Neural cell (in vitro differentiated cells): Measurements from ENCODE around the gene FBXL20.

Experiments
- CTCF ChIP-seq: fragments of 450-650 bp; IDR thresholded peaks from 2 replicates; pipeline ENCODE4 v1.5.1; 2014; ENCODE audit warnings: antibody characterized with exemption, mild to moderate bottlenecking, moderate library complexity; ENCODE audit not compliant: poor library complexity, severe bottlenecking
- EP300 ChIP-seq: fragments of 450-650 bp; conservative IDR thresholded peaks from 2 replicates; pipeline ENCODE4 v1.6.1; 2014; ENCODE audit warnings: antibody characterized with exemption, mild to moderate bottlenecking, moderate library complexity; ENCODE audit not compliant: poor library complexity, severe bottlenecking
- EZH2 ChIP-seq: fragments of 200-600, 300-800 bp; shearing (Covaris generic), sonication (generic); IDR thresholded peaks from 2 replicates; pipeline ENCODE4 v1.6.1; 2014; ENCODE audit warnings: antibody characterized with exemption, low read length, borderline replicate concordance, mild to moderate bottlenecking; ENCODE audit not compliant: insufficient read depth, poor library complexity, severe bottlenecking
- MXI1 ChIP-seq: fragments of 450-650 bp; conservative IDR thresholded peaks from 2 replicates; pipeline ENCODE4 v1.6.1; 2014; ENCODE audit warnings: antibody characterized with exemption, mild to moderate bottlenecking; ENCODE audit not compliant: poor library complexity, severe bottlenecking
- POLR2AphosphoS5 ChIP-seq: IDR thresholded peaks from 2 replicates; pipeline ENCODE4 v1.6.1; 2012
- RAD21 ChIP-seq: fragments of 450-650 bp; conservative IDR thresholded peaks from 2 replicates; pipeline ENCODE4 v1.6.1; 2014; ENCODE audit warnings: antibody characterized with exemption, mild to moderate bottlenecking, moderate library complexity
- REST ChIP-seq: IDR thresholded peaks from 2 replicates; pipeline ENCODE4 v1.6.1; 2012; ENCODE audit warnings: borderline replicate concordance
- SMC3 ChIP-seq: fragments of 450-650 bp; conservative IDR thresholded peaks from 2 replicates; pipeline ENCODE4 v1.6.1; 2014; ENCODE audit warnings: antibody characterized with exemption, mild to moderate bottlenecking, moderate library complexity; ENCODE audit not compliant: poor library complexity

GRCh38 chr17:39416141-39416540 lies 14.7 kb upstream of the FBXL20 start:
- no peak for TF ChIP-seq CTCF
- no peak for TF ChIP-seq EP300
- TF ChIP-seq REST = no peak
- no peak for TF ChIP-seq POLR2AphosphoS5
- TF ChIP-seq RAD21 = no peak
- TF ChIP-seq EZH2 = no peak
- no peak for TF ChIP-seq SMC3
- TF ChIP-seq MXI1 = no peak
